Measurements from ENCODE around the gene FGD6. TPM values are rescaled to one million over a fixed set of nuclear protein-coding genes. Genes with fewer than 3 reads are reported as not detected.
"Not testable (repeated sequence)": the region's sequence is repeated elsewhere in the genome, so short reads cannot be mapped to it uniquely, and the experiment has no call there.

FGD6 gene
- total and polyA plus RNA-seq, 12 donors, result 1.2 to 33.4 (median 21.6) TPM

GRCh38 chr12:95244350-95244749 lies 27.1 kb upstream of the FGD6 start:
- no peaks in the 10 kb centered on the region for H3K27me3 ChIP-seq
- H3K9me3 ChIP-seq, result no peaks in the 10 kb centered on the region
- H3K4me3 ChIP-seq, result no peak overlapping the region
- intact Hi-C loops (cut with DNase I), result no loop called here
- no peak overlapping the region for H3K27ac ChIP-seq
- WGBS, 2 donors, result 72 to 78% methylated on average over 3 of the region's 3 CpGs
- TF ChIP-seq, protein P1, sequence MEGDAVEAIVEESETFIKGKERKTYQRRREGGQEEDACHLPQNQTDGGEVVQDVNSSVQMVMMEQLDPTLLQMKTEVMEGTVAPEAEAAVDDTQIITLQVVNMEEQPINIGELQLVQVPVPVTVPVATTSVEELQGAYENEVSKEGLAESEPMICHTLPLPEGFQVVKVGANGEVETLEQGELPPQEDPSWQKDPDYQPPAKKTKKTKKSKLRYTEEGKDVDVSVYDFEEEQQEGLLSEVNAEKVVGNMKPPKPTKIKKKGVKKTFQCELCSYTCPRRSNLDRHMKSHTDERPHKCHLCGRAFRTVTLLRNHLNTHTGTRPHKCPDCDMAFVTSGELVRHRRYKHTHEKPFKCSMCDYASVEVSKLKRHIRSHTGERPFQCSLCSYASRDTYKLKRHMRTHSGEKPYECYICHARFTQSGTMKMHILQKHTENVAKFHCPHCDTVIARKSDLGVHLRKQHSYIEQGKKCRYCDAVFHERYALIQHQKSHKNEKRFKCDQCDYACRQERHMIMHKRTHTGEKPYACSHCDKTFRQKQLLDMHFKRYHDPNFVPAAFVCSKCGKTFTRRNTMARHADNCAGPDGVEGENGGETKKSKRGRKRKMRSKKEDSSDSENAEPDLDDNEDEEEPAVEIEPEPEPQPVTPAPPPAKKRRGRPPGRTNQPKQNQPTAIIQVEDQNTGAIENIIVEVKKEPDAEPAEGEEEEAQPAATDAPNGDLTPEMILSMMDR (IDR thresholded peaks at IDR 0.05), result no peak
- peaks cover 0 to 46% (median 8%) of the 10 kb centered on the region in 9 donors for H3K4me1 ChIP-seq
- ATAC-seq (no peak), DNase-seq (no peak)
- peaks cover 0 to 13% (median 8%) of the 10 kb centered on the region in 9 donors for H3K36me3 ChIP-seq

- H3K27ac ChIP-seq, result no peak overlapping the region
- WGBS, 2 donors, result 89 to 93% methylated on average over 4 of the region's 4 CpGs
These were observed 26.4 kb upstream of the FGD6 start for GRCh38 chr12:95243497-95244183.

GRCh38 chr12:95241761-95242506 lies 24.7 kb upstream of the FGD6 start:
- no peaks in the 10 kb centered on the region for H3K27me3 ChIP-seq
- no peak overlapping the region for H3K27ac ChIP-seq
- 93 to 96% methylated on average over 4 of the region's 4 CpGs for WGBS, 2 donors
- no peak for DNase-seq
- TF ChIP-seq, protein P1 (IDR thresholded peaks at IDR 0.05), result no peak
- intact Hi-C loops (cut with DNase I), result no loop called here
- no peaks in the 10 kb centered on the region for H3K9me3 ChIP-seq
- ATAC-seq, result no peak
- H3K4me3 ChIP-seq, result no peak overlapping the region
- H3K36me3 ChIP-seq, result peaks cover 0 to 13% (median 8%) of the 10 kb centered on the region in 9 donors
- peaks cover 0 to 43% (median 15%) of the 10 kb centered on the region in 9 donors for H3K4me1 ChIP-seq

More at GRCh38 chr12:95243497-95244183, 26.4 kb upstream of the FGD6 start:
- Histone ChIP-seq H3K9me3 (no peaks in the 10 kb centered on the region), H3K27me3 (no peaks in the 10 kb centered on the region), H3K4me3 (no peak overlapping the region), H3K4me1 (peaks cover 0 to 42% (median 8%) of the 10 kb centered on the region in 9 donors), H3K36me3 (peaks cover 0 to 13% (median 8%) of the 10 kb centered on the region in 9 donors)
- no peak for ATAC-seq
- intact Hi-C loops (cut with DNase I), result no loop called here
- TF ChIP-seq, protein P1 (IDR thresholded peaks at IDR 0.05), result no peak
- no peak for DNase-seq

DNA sequence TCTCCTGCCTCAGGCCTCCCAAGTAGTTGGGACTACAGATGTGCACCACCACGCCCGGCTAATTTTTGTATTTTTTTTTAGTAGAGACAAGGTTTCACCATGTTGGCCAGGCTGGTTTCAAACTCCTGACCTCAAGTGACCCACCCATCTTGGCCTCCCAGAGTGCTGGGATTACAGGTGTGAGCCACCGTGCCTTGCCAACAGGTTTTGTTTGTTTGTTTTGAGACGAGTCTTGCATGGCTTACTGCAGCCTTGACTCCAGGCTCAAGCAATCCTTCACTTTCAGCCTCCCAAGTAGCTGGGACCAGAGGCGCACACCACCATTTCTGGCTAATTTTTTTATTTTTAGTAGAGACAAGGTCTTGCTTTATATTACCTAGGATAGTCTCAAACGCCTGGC lies 23.9 kb upstream of the FGD6 start:
- ATAC-seq; H3K27me3 ChIP-seq; DNase-seq; H3K27ac ChIP-seq; intact Hi-C loops (cut with DNase I); H3K9me3 ChIP-seq; H3K4me3 ChIP-seq: not testable (repeated sequence)
- Histone ChIP-seq H3K36me3 (peaks cover 0 to 13% (median 8%) of the 10 kb centered on the region in 9 donors), H3K4me1 (peaks cover 0 to 42% (median 15%) of the 10 kb centered on the region in 9 donors)
- WGBS, 2 donors, result 92 to 98% methylated on average over 6 of the region's 6 CpGs
